Measurements from ENCODE around the gene SLC25A10.
A peak's percentile ranks its signal among the peaks of the same experiment; 100 is the strongest.

Gene SLC25A10

DNA sequence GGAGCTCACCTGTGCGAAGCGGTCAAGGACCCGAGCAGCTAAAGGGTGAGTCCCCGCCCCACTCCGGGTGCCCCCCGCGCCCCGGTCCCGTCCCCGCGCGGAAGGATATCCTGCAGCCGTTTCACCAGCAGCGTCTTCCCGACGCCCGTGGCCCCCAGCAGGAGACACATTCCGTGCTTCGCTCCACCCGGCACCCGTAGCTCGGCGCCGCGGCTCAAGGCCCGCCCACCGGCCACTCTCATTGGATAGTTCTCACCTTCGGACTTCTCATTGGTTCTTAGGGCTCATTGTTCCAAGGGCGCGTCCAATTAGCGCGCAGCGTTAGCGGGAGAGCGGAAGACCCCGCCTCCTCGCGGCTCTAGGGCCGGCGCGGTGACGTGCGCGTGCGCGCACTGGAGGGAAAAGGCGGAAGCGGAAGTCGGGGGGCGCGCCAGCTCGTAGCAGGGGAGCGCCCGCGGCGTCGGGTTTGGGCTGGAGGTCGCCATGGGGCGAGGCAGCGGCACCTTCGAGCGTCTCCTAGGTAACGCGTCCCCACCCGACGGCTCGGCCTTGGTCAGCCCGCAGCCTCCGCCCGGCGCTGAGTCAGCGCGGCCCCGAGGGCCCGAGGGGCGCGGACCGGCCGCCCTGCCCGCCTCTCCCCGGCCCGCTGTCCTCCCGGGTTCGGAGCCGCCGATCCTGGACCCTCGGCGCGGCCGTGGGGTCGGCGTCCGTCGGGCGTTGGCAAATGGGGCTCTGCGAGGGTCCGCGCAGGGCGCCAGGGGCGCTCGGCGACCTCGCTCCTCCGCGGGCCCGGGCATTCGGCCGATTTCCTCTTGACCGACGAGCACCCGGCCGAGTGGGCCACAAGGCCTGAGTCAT lies 28.3 kb upstream of the SLC25A10 start, which contains the start of the genes ARL16 and HGS:
Gene ARL16 (minus strand): TSS at position 214 of the 858 bp plus-strand sequence. CDS start 44 bp downstream, at position 170.
Gene HGS (plus strand): TSS at position 428 of the 858 bp plus-strand sequence. CDS start 56 bp downstream, at position 484.
- H3K4me3 ChIP-seq, result peak within 1 kb of the TSS; percentile 92 to 100 (median 98)
- peaks cover 33 to 63% (median 50%) of the 10 kb centered on the region in 10 experiments for H3K4me1 ChIP-seq
- H3K36me3 ChIP-seq, result peaks cover 37 to 70% (median 54%) of the 10 kb centered on the region in 11 experiments
- no peak for TF ChIP-seq Cebpa-rat (IDR thresholded peaks at IDR 0.05)
- peak within 1 kb of the TSS; percentile 91 to 98 (median 94) for H3K27ac ChIP-seq
- no peaks in the 10 kb centered on the region for H3K27me3 ChIP-seq
- peaks cover 44 to 90% (median 79%) of the 10 kb centered on the region in 11 experiments; a peak in 21 of 22 replicates for H4K20me1 ChIP-seq
- H3K9me3 ChIP-seq (replicated peaks in 1 of 11), result no peaks in the 10 kb centered on the region
- peak within 1 kb of the TSS; percentile 94 to 98 (median 97) for H3K9ac ChIP-seq
- peak within 1 kb of the TSS; percentile 95 to 100 (median 98) for H3K4me2 ChIP-seq

DNA sequence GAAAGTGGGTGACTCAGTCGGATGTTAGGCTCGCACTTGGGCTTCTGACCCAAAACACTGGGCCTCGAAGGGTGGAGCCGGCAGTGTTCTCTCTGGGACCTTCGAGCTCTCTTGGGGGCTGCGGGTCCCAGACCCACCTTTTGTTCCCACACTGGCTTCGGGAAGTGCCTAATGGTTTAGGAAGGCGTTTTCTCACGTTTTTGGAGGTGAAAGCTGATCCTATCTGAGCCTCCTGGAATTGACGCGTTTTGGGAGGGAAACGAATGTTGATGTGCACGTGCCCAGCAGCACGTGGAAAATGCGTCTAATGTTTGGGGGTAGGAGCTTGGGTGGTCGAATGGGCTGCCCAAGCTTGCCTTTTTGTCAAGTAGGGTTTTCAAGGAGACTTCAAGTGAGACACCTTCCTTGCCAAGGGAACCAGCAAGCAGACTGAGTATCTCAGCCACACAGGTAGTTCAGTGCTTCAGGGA lies 27.6 kb upstream of the SLC25A10 start:
- peak overlapping the region; percentile 92 to 100 (median 98) for H3K4me3 ChIP-seq
- H3K4me1 ChIP-seq, result peaks cover 33 to 57% (median 48%) of the 10 kb centered on the region in 10 experiments
- H3K27ac ChIP-seq, result peak overlapping the region; percentile 91 to 98 (median 94)
- peaks cover 43 to 72% (median 61%) of the 10 kb centered on the region in 11 experiments for H3K36me3 ChIP-seq
- H3K9ac ChIP-seq, result peak overlapping the region; percentile 94 to 98 (median 97)
- H3K27me3 ChIP-seq, result no peaks in the 10 kb centered on the region
- H3K9me3 ChIP-seq (replicated peaks in 1 of 11), result no peaks in the 10 kb centered on the region
- H3K4me2 ChIP-seq, result peak overlapping the region; percentile 93 to 100 (median 98)
- H4K20me1 ChIP-seq, result peaks cover 51 to 92% (median 85%) of the 10 kb centered on the region in 11 experiments; a peak in 21 of 22 replicates
- no peak for TF ChIP-seq Cebpa-rat (IDR thresholded peaks at IDR 0.05)

DNA sequence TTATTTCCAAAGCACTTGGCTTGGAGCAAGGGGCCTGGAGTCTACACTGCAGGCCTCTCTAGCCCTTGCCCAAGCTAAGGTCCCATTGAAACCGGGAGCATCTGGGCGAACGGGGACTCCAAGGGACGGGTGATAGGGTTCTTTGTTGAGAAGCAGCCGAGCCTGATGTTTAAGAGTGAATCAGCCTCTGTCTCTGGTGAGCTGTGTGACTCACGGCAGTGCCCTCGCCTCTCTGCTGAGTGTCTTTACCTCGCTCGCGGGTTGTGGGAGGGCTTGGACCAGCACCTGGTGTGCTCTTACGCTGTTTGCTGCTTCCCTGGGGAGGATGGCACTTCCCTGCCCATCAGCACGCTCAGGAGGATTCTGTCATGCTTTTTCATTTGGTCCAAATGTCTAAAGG lies 27.0 kb upstream of the SLC25A10 start:
- peaks cover 50 to 72% (median 62%) of the 10 kb centered on the region in 11 experiments for H3K36me3 ChIP-seq
- H4K20me1 ChIP-seq, result peaks cover 57 to 92% (median 86%) of the 10 kb centered on the region in 11 experiments

DNA sequence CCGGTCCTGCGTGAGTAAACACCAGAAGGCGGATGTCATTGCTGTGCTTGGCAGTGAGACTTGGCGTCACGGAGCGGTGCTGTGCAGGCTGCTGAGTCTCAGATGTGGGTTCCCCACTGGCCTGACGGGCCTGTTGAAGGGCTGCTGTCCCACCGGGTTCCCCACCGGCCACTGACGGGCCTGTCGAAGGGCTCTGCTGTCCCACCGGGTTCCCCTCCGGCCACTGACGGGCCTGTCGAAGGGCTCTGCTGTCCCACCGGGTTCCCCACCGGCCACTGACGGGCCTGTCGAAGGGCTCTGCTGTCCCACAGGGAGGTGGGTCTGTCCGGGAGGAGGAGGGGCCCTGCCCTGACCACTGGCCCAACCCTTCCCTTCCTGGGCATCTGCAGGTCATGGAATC lies 25.5 kb upstream of the SLC25A10 start:
- peak overlapping the region in 9 of 11 experiments; percentile 95 to 98 (median 97); a peak in 11 of 22 replicates for H3K9ac ChIP-seq
- H3K27me3 ChIP-seq, result no peaks in the 10 kb centered on the region
- H4K20me1 ChIP-seq, result peaks cover 72 to 94% (median 86%) of the 10 kb centered on the region in 11 experiments
- TF ChIP-seq Cebpa-rat (IDR thresholded peaks at IDR 0.05), result no peak
- H3K4me3 ChIP-seq, result no peak overlapping the region
- no peak overlapping the region for H3K27ac ChIP-seq
- no peaks in the 10 kb centered on the region for H3K9me3 ChIP-seq (replicated peaks in 1 of 11)
- H3K4me2 ChIP-seq, result no peak overlapping the region
- H3K4me1 ChIP-seq, result peaks cover 27 to 36% (median 31%) of the 10 kb centered on the region in 10 experiments
- H3K36me3 ChIP-seq, result peaks cover 63 to 72% (median 65%) of the 10 kb centered on the region in 11 experiments

More for the DNA sequence above, 27.0 kb upstream of the SLC25A10 start:
- Histone ChIP-seq H3K27me3 (no peaks in the 10 kb centered on the region), H3K4me3 (peak overlapping the region; percentile 92 to 100 (median 98)), H3K4me2 (peak overlapping the region; percentile 93 to 100 (median 98)), H3K27ac (peak overlapping the region; percentile 91 to 98 (median 94); a peak in 21 of 22 replicates), H3K4me1 (peaks cover 33 to 51% (median 44%) of the 10 kb centered on the region in 10 experiments), H3K9me3 (replicated peaks in 1 of 11) (no peaks in the 10 kb centered on the region), H3K9ac (peak overlapping the region; percentile 94 to 98 (median 97))
- no peak for TF ChIP-seq Cebpa-rat (IDR thresholded peaks at IDR 0.05)

DNA sequence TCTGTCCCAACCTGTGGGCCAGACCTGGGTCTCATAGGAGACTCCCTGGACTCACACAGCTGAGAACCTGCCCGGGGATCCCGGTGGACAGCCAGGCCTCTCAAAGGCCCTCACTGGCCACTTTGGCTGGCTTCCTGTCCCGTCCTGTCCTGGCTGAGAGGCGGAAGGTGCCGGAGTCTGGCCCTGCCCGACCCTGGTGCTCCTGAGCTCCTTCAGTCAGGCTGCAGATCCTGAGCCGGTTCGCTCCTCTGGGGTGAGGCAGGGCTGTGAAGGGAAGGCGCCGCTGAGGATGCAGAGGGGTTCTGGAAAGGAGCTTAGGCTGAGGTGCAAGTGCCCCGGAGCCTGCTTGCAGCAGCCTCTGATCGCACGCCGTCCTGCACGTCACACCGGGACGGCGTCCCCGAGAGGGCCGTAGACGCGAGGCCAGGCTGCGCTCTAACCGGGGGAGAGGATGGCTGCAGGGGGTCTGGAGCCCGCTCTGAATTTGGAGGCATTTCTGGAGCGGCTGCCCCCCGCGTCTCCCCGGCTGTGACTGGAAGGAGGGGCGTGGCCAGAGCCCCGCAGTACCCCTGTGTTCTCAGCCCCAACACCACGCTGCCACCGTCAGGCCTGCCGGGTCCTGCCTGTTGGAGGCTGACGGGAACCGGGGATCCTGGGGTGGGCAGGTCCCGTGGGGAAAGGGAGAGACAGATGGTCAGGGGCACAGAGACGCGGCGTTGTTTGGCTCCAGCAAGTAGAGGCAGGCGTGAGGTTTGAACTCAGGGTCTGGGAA lies 24.1 kb upstream of the SLC25A10 start:
- no peak for TF ChIP-seq Cebpa-rat (IDR thresholded peaks at IDR 0.05)
- no peaks in the 10 kb centered on the region for H3K27me3 ChIP-seq
- H4K20me1 ChIP-seq, result peaks cover 71 to 94% (median 88%) of the 10 kb centered on the region in 11 experiments
- H3K9ac ChIP-seq, result peak overlapping the region in 4 of 11 experiments; percentile 24 to 96 (median 40); a peak in 3 of 22 replicates
- H3K36me3 ChIP-seq, result peaks cover 76 to 82% (median 78%) of the 10 kb centered on the region in 11 experiments
- no peaks in the 10 kb centered on the region for H3K9me3 ChIP-seq (replicated peaks in 1 of 11)
- H3K4me1 ChIP-seq, result peaks cover 15 to 23% (median 18%) of the 10 kb centered on the region in 10 experiments
- no peak overlapping the region for H3K4me3 ChIP-seq
- H3K27ac ChIP-seq, result no peak overlapping the region
- H3K4me2 ChIP-seq, result no peak overlapping the region

DNA sequence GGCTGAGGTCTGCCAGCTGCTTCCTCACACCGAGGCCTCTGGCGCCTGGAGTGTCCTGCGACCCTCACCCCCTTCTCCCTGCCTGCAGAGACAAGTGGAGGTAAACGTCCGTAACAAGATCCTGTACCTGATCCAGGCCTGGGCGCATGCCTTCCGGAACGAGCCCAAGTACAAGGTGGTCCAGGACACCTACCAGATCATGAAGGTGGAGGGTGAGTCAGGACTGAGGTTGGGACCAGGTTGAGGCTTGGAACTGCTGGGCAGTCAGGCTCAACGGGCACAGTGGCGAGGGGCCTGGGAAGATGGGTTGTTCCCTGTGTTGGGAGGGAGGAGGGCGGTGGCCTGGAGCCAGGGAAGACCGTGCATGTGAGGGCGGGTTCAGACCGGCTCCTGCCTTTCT lies 23.5 kb upstream of the SLC25A10 start:
- Histone ChIP-seq H3K27ac (no peak overlapping the region), H3K4me3 (no peak overlapping the region), H3K36me3 (peaks cover 83 to 88% (median 84%) of the 10 kb centered on the region in 11 experiments), H3K4me1 (peaks cover 15 to 23% (median 18%) of the 10 kb centered on the region in 10 experiments), H3K4me2 (no peak overlapping the region), H4K20me1 (peaks cover 75 to 97% (median 95%) of the 10 kb centered on the region in 11 experiments), H3K9me3 (replicated peaks in 1 of 11) (no peaks in the 10 kb centered on the region), H3K9ac (peak overlapping the region in 8 of 11 experiments; percentile 6 to 53 (median 34); a peak in 8 of 22 replicates), H3K27me3 (no peaks in the 10 kb centered on the region)
- no peak for TF ChIP-seq Cebpa-rat (IDR thresholded peaks at IDR 0.05)

DNA sequence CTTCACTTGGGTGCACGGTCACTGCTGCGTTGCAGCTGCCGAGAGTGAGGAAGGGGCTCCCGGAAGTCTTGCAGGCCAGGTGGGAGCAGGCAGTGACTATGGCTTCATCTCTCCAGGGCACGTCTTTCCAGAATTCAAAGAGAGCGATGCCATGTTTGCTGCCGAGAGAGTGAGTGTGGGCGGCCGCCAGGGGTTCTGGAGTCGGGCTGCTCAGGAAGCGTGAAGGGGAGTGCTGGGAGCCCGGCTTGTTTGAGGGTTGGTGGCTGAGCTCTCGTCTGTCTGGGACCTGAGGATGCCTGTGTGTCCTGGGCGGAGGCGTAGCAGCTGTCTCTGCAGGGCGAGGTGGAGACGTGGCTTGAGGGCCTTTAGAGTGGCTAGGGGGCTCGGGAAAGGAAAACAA lies 22.0 kb upstream of the SLC25A10 start:
- Histone ChIP-seq H3K4me1 (peaks cover 8 to 15% (median 11%) of the 10 kb centered on the region in 10 experiments), H3K4me3 (no peak overlapping the region), H3K27ac (no peak overlapping the region), H3K4me2 (no peak overlapping the region), H3K27me3 (no peaks in the 10 kb centered on the region), H4K20me1 (peaks cover 63 to 100% (median 100%) of the 10 kb centered on the region in 11 experiments), H3K36me3 (peaks cover 98 to 100% (median 99%) of the 10 kb centered on the region in 11 experiments), H3K9me3 (replicated peaks in 1 of 11) (no peaks in the 10 kb centered on the region), H3K9ac (peak overlapping the region in 4 of 11 experiments; percentile 9 to 44 (median 32); a peak in 2 of 22 replicates)
- no peak for TF ChIP-seq Cebpa-rat (IDR thresholded peaks at IDR 0.05)

DNA sequence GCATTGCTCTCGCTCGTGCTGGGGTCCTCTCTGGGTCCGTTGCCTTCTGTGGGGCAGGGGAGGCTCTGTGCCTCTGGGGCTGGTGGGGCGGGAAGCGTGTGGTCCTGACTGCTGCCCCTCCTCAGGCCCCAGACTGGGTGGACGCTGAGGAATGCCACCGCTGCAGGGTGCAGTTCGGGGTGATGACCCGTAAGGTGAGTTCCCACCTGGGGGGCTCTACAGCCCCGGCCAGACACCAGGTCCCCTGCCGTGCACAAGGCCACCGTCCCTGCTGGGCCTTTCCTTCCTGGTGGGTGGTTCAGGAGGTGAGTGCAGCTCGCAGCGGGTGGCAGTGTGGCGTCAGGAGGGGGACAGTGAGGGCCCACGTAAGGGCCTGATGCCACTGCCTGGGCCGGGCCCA lies 21.5 kb upstream of the SLC25A10 start:
- no peak overlapping the region for H3K4me2 ChIP-seq
- peaks cover 4 to 10% (median 7%) of the 10 kb centered on the region in 10 experiments for H3K4me1 ChIP-seq
- TF ChIP-seq Cebpa-rat (IDR thresholded peaks at IDR 0.05), result no peak
- no peak overlapping the region; a peak in 1 of 22 replicates for H3K9ac ChIP-seq
- peaks cover 58 to 100% (median 100%) of the 10 kb centered on the region in 11 experiments for H4K20me1 ChIP-seq
- no peaks in the 10 kb centered on the region for H3K9me3 ChIP-seq (replicated peaks in 1 of 11)
- no peak overlapping the region for H3K4me3 ChIP-seq
- H3K27ac ChIP-seq, result no peak overlapping the region
- H3K36me3 ChIP-seq, result peaks cover 100% of the 10 kb centered on the region in 11 experiments
- H3K27me3 ChIP-seq, result no peaks in the 10 kb centered on the region

All from BLaER1 treated with 17β-estradiol and CSF1 and Interleukin-3, amounts not matched to agents 10 nM and 100 nM (cell line).